ENCODE measurements around the gene PITX1.
"Not testable (repeated sequence)": the region's sequence is repeated elsewhere in the genome, so short reads cannot be mapped to it uniquely, and the experiment has no call there.

Gene PITX1
- total RNA-seq = 0 to 0.07 reads per million in 2 donors

- DNase-seq = no peak
Observed at GRCh38 chr5:135033901-135034235, at the start of gene PITX1. TSS of gene PITX1 (minus strand) at chr5:135034228. CDS start at chr5:135033881, 347 bp downstream.

GRCh38 chr5:135083334-135083733 is 49.3 kb upstream of the PITX1 start:
- not testable (repeated sequence) for DNase-seq

- DNase-seq = no peak
Observed at GRCh38 chr5:135081240-135081639, 47.2 kb upstream of the PITX1 start.

- DNase-seq = no peak
Observed at GRCh38 chr5:135079760-135080159, 45.7 kb upstream of the PITX1 start.

GRCh38 chr5:135079099-135079681 is 45.2 kb upstream of the PITX1 start:
- DNase-seq = no peak

GRCh38 chr5:135076801-135077200 is 42.8 kb upstream of the PITX1 start:
- DNase-seq = no peak

GRCh38 chr5:135076051-135076491 is 42.0 kb upstream of the PITX1 start:
- no peak for DNase-seq

- DNase-seq = no peak
Observed at GRCh38 chr5:135075621-135076020, 41.6 kb upstream of the PITX1 start.

GRCh38 chr5:135073761-135074345 is 39.8 kb upstream of the PITX1 start:
- DNase-seq = no peak

GRCh38 chr5:135072387-135073281 is 38.6 kb upstream of the PITX1 start:
- no peak for DNase-seq

GRCh38 chr5:135071311-135071710 is 37.3 kb upstream of the PITX1 start:
- no peak for DNase-seq

GRCh38 chr5:135069895-135070657 is 36.0 kb upstream of the PITX1 start:
- DNase-seq = no peak

- DNase-seq = no peak
Observed at GRCh38 chr5:135069016-135069770, 35.2 kb upstream of the PITX1 start.

- DNase-seq = no peak
Observed at GRCh38 chr5:135067587-135067986, 33.6 kb upstream of the PITX1 start.

GRCh38 chr5:135066781-135067180 is 32.8 kb upstream of the PITX1 start:
- no peak for DNase-seq

- no peak for DNase-seq
Observed at GRCh38 chr5:135065306-135066265, 31.6 kb upstream of the PITX1 start.

- no peak for DNase-seq
Observed at GRCh38 chr5:135064235-135064570, 30.2 kb upstream of the PITX1 start.

GRCh38 chr5:135063511-135064234 is 29.6 kb upstream of the PITX1 start:
- no peak for DNase-seq

GRCh38 chr5:135063056-135063445 is 29.0 kb upstream of the PITX1 start:
- no peak for DNase-seq

- DNase-seq = no peak
Observed at GRCh38 chr5:135062216-135063055, 28.4 kb upstream of the PITX1 start.
